GM23338 (cell line): ENCODE measurements around the gene PURA.

Source experiments
- CREB1 ChIP-seq: fragments of 250-450 bp; sonication (Bioruptor Pico); IDR thresholded peaks from 2 replicates; pipeline ENCODE4 v1.5.0; 2020; ENCODE audit warnings: low read depth, mild to moderate bottlenecking, moderate library complexity
- CTCF ChIP-seq, 2 experiments: fragments of 200-600 bp in 1 of 2; sonication (generic) in 1 of 2; conservative IDR thresholded peaks; 2 replicates each; pipeline versions ENCODE4 v1.5.1 to v1.6.1; 2016 to 2017; ENCODE audit warnings: antibody characterized with exemption in 2 of 2, low read depth in 2 of 2, mild to moderate bottlenecking in 2 of 2, moderate library complexity in 1 of 2
- EZH2 ChIP-seq: fragments of 200-600 bp; sonication (generic); IDR thresholded peaks from one replicate; pipeline ENCODE4 v1.8.0; 2017; ENCODE audit warnings: antibody characterized with exemption, mild to moderate bottlenecking, low read depth; ENCODE audit not compliant: unreplicated experiment
- EZH2phosphoT487 ChIP-seq: fragments of 200-600 bp; sonication (generic); IDR thresholded peaks from one replicate; pipeline ENCODE4 v1.8.1; 2018; ENCODE audit warnings: antibody characterized with exemption; ENCODE audit not compliant: unreplicated experiment
- JUNB ChIP-seq: IDR thresholded peaks from one replicate; pipeline ENCODE4 v1.6.1; 2016; ENCODE audit warnings: antibody characterized with exemption; ENCODE audit not compliant: unreplicated experiment
- POLR2AphosphoS5 ChIP-seq: IDR thresholded peaks from 2 replicates; pipeline ENCODE4 v1.6.1; 2016; ENCODE audit warnings: antibody characterized with exemption, low read depth
- REST ChIP-seq: IDR thresholded peaks from one replicate; pipeline ENCODE4 v1.6.1; 2018; ENCODE audit warnings: antibody characterized with exemption; ENCODE audit not compliant: unreplicated experiment
- STAT1 ChIP-seq: IDR thresholded peaks from one replicate; pipeline ENCODE4 v1.6.1; 2016; ENCODE audit warnings: antibody characterized with exemption; ENCODE audit not compliant: unreplicated experiment
- ZNF114 ChIP-seq: fragments of 250-450 bp; sonication (Bioruptor Pico); IDR thresholded peaks from 2 replicates; pipeline ENCODE4 v1.5.0; 2020; ENCODE audit warnings: mild to moderate bottlenecking, moderate library complexity
- ZNF331 ChIP-seq: fragments of 250-450 bp; sonication (Bioruptor Pico); IDR thresholded peaks from 2 replicates; pipeline ENCODE4 v1.5.0; 2020; ENCODE audit warnings: low read depth, mild to moderate bottlenecking, moderate library complexity
- TF ChIP-seq, protein P1 (sequence below): IDR thresholded peaks from 2 replicates; pipeline ENCODE4 v1.6.1; 2016; ENCODE audit warnings: antibody characterized with exemption

DNA sequence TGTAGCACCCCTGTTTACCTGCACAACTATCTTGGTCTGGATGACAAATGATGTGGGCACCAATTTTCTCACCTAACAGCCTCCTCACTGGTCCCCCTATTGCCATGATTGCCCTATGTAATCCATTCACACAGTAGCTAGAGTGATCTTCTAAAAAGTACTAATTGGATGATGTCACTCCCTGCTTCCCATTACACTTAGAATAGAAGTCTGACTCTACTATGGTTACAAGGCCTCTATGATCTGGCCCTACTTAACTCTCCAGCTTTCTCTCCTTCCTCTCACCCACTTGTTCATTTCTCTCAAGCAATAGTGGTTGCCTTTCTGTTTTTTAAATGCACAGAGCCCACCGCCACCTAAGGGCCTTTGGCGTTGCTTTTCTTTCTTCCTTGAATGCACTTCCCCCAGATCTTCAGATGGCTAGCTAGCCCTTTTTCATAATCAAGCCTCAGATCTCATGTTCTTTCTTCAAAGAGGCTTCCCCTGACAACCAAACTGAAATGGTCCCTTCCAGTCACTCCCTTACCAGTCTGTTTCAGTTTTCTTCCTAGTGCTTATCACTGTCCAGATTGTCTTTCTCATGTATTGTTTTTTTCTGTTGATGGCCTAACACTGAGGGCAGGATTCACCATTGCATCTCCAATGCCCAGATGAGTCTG, 20.5 kb downstream of the PURA start:
- TF ChIP-seq EZH2 = no peak
- no peak for TF ChIP-seq ZNF331 (CRISPR knock-in tag)
- TF ChIP-seq CTCF (conservative IDR thresholded peaks at IDR 0.05; ENCODE audit: low read depth in 2 of 2) = no peak
- no peak for TF ChIP-seq REST
- TF ChIP-seq POLR2AphosphoS5 = no peak
- no peak for TF ChIP-seq JUNB
- TF ChIP-seq EZH2phosphoT487 = no peak
- TF ChIP-seq, protein P1, sequence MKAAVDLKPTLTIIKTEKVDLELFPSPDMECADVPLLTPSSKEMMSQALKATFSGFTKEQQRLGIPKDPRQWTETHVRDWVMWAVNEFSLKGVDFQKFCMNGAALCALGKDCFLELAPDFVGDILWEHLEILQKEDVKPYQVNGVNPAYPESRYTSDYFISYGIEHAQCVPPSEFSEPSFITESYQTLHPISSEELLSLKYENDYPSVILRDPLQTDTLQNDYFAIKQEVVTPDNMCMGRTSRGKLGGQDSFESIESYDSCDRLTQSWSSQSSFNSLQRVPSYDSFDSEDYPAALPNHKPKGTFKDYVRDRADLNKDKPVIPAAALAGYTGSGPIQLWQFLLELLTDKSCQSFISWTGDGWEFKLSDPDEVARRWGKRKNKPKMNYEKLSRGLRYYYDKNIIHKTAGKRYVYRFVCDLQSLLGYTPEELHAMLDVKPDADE = no peak
- TF ChIP-seq CREB1 (CRISPR knock-in tag) = no peak
- TF ChIP-seq ZNF114 = no peak
- no peak for TF ChIP-seq STAT1
